ENCODE measurements around the gene TXNRD2.

The TXNRD2 gene

GRCh38 chr22:19916006-19916405, 25.6 kb downstream of the TXNRD2 start:
- TF ChIP-seq REST (IDR thresholded peaks at IDR 0.05; ENCODE audit: insufficient read depth in 1 of 2, low read depth in 2 of 2, low read length in 2 of 2) (no peak), POLR2AphosphoS5 (IDR thresholded peaks at IDR 0.05; ENCODE audit: low read depth, low read length) (no peak), TAF1 (IDR thresholded peaks at IDR 0.05; ENCODE audit: borderline replicate concordance, insufficient read depth, low read length) (no peak), SIN3A (IDR thresholded peaks at IDR 0.05; ENCODE audit: borderline replicate concordance, insufficient read depth, low read length) (no peak), FOXP2 (optimal IDR thresholded peaks at IDR 0.05; ENCODE audit: borderline replicate concordance, extremely low read depth, extremely low read length, insufficient read depth) (no peak)

- TF ChIP-seq REST (IDR thresholded peaks at IDR 0.05; ENCODE audit: insufficient read depth in 1 of 2, low read depth in 2 of 2, low read length in 2 of 2) (no peak), SIN3A (IDR thresholded peaks at IDR 0.05; ENCODE audit: borderline replicate concordance, insufficient read depth, low read length) (no peak), FOXP2 (optimal IDR thresholded peaks at IDR 0.05; ENCODE audit: borderline replicate concordance, extremely low read depth, extremely low read length, insufficient read depth) (no peak), TAF1 (IDR thresholded peaks at IDR 0.05; ENCODE audit: borderline replicate concordance, insufficient read depth, low read length) (no peak), POLR2AphosphoS5 (IDR thresholded peaks at IDR 0.05; ENCODE audit: low read depth, low read length) (no peak)
These were observed 26.2 kb downstream of the TXNRD2 start for GRCh38 chr22:19915287-19915954.

GRCh38 chr22:19914201-19914943, 27.2 kb downstream of the TXNRD2 start:
- TF ChIP-seq REST (IDR thresholded peaks at IDR 0.05; ENCODE audit: insufficient read depth in 1 of 2, low read depth in 2 of 2, low read length in 2 of 2) (no peak), FOXP2 (optimal IDR thresholded peaks at IDR 0.05; ENCODE audit: borderline replicate concordance, extremely low read depth, extremely low read length, insufficient read depth) (no peak), POLR2AphosphoS5 (IDR thresholded peaks at IDR 0.05; ENCODE audit: low read depth, low read length) (no peak), SIN3A (IDR thresholded peaks at IDR 0.05; ENCODE audit: borderline replicate concordance, insufficient read depth, low read length) (no peak), TAF1 (IDR thresholded peaks at IDR 0.05; ENCODE audit: borderline replicate concordance, insufficient read depth, low read length) (no peak)

- TF ChIP-seq TAF1 (IDR thresholded peaks at IDR 0.05; ENCODE audit: borderline replicate concordance, insufficient read depth, low read length) (no peak), POLR2AphosphoS5 (IDR thresholded peaks at IDR 0.05; ENCODE audit: low read depth, low read length) (no peak)
These were observed 28.2 kb downstream of the TXNRD2 start for GRCh38 chr22:19913337-19913936.

- TF ChIP-seq POLR2AphosphoS5 (IDR thresholded peaks at IDR 0.05; ENCODE audit: low read depth, low read length) (no peak), REST (IDR thresholded peaks at IDR 0.05; ENCODE audit: insufficient read depth in 1 of 2, low read depth in 2 of 2, low read length in 2 of 2) (no peak)
These were observed 29.2 kb downstream of the TXNRD2 start for GRCh38 chr22:19912271-19912999.
